Measurements from ENCODE around the gene CT45A8. TPM values are rescaled to one million over a fixed set of nuclear protein-coding genes. Genes with fewer than 3 reads are reported as not detected.
"Not testable (repeated sequence)": the region's sequence is repeated elsewhere in the genome, so short reads cannot be mapped to it uniquely, and the experiment has no call there.

CT45A8 gene
- not detected for total RNA-seq
- polyA plus RNA-seq (ENCODE audit: insufficient read depth in 1 of 8, insufficient read length in 8 of 8, low replicate concordance in 1 of 8): not detected
- long read RNA-seq, donor 1: 0 reads
- long read RNA-seq, donor 2: 0 reads
- long read RNA-seq, donor 3: 0 reads
- long read RNA-seq, donor 4: 0 reads
- long read RNA-seq, donor 5: 0 reads
- long read RNA-seq, donor 6: 0 reads
- long read RNA-seq, donor 7: 0 reads
- long read RNA-seq, donor 8: 0 reads
- long read RNA-seq, donor 9: 0 reads
- long read RNA-seq, donor 10: 0 reads
- long read RNA-seq, donor 11: 0 reads

- not testable (repeated sequence) for H3K27me3 ChIP-seq (ENCODE audit: control insufficient read depth, insufficient read depth, low read length); DNase-seq; H3K9me3 ChIP-seq (replicated peaks; ENCODE audit: control insufficient read depth, low read depth, low read length); H3K36me3 ChIP-seq (ENCODE audit: control insufficient read depth, insufficient read depth, low read length); H3K27ac ChIP-seq (ENCODE audit: low read length); H3K4me3 ChIP-seq (ENCODE audit: low read length); H3K4me1 ChIP-seq (ENCODE audit: control insufficient read depth, insufficient read depth, low read length)
- WGBS (ENCODE audit: insufficient coverage): no CpG with 5 or more reads among the region's 17 CpGs
Measured at GRCh38 chrX:135854438-135854837, at the start of gene CT45A8. TSS of gene CT45A8 (minus strand) at chrX:135854538. CDS start at chrX:135850783, 3,755 bp downstream.

GRCh38 chrX:135893294-135893817 lies 39.0 kb upstream of the CT45A8 start, which contains the start of the genes CT45A10 and SAGE1:
TSS of gene CT45A10 (minus strand) at chrX:135893444. CDS start at chrX:135885344, 8,100 bp downstream.
TSS of gene SAGE1 (plus strand) at chrX:135893716. CDS start at chrX:135896243, 2,527 bp downstream.
- Histone ChIP-seq H3K4me3 (ENCODE audit: low read length) (no peak within 1 kb of the TSS), H3K27me3 (ENCODE audit: control insufficient read depth, insufficient read depth, low read length) (peaks cover 3% of the 10 kb centered on the region), H3K36me3 (ENCODE audit: control insufficient read depth, insufficient read depth, low read length) (no peaks in the 10 kb centered on the region), H3K27ac (ENCODE audit: low read length) (no peak within 1 kb of the TSS), H3K4me1 (ENCODE audit: control insufficient read depth, insufficient read depth, low read length) (no peaks in the 10 kb centered on the region), H3K9me3 (replicated peaks; ENCODE audit: control insufficient read depth, low read depth, low read length) (no peaks in the 10 kb centered on the region)
- 71% methylated on average over 20 of the region's 22 CpGs for WGBS (ENCODE audit: insufficient coverage)
- DNase-seq: no peak

DNA sequence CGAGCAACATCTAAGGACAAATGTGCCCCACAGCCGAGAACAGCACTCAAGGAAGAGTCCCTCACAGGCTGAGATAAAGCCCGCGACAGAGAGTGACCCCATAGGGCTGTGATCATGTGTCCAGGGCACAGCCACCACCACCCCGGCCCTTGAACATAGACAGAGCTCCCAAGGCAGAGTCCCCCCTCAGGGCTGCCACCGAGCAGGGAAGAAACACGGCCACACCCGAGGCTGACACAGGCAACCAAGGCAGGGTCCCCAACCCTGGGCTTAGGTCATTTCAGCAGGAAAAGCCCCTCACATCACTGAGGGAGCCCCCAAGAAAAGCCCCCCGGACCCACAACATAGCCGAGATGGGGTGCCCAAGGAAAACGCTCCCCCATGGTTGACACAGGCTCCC lies 38.4 kb upstream of the CT45A8 start:
- H3K36me3 ChIP-seq (ENCODE audit: control insufficient read depth, insufficient read depth, low read length): no peaks in the 10 kb centered on the region
- no peak for DNase-seq
- 88% methylated on average over 7 of the region's 11 CpGs for WGBS (ENCODE audit: insufficient coverage)
- H3K27me3 ChIP-seq (ENCODE audit: control insufficient read depth, insufficient read depth, low read length): peaks cover 3% of the 10 kb centered on the region
- no peaks in the 10 kb centered on the region for H3K4me1 ChIP-seq (ENCODE audit: control insufficient read depth, insufficient read depth, low read length)
- H3K9me3 ChIP-seq (replicated peaks; ENCODE audit: control insufficient read depth, low read depth, low read length): no peaks in the 10 kb centered on the region
- H3K27ac ChIP-seq (ENCODE audit: low read length): no peak overlapping the region
- no peak overlapping the region for H3K4me3 ChIP-seq (ENCODE audit: low read length)

DNA sequence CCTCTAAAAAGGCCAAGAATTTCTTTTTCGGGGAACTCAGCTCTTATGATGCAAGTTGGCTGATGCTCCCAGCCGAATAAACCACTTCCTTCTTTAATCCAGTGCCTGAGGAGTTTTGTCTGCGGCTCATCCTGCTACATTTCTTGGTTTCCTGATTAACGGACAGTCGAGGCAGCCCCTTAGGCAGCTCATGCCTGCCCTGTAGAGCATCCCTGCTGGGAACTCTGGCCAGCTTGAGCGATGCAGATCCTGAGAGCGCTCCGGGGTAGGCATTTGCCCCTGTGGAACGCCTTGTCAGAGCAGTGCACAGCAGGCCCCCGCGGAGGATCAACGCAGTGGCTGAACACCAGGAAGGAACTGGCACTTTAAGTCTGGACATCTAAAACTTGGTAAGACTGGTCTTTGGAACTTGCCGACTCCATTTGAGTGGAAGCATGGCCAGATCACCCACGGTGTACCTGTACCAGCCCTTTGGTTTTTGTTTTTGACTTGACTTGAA lies 35.8 kb upstream of the CT45A8 start:
- Histone ChIP-seq H3K4me3 (ENCODE audit: low read length) (no peak overlapping the region), H3K27me3 (ENCODE audit: control insufficient read depth, insufficient read depth, low read length) (peaks cover 3% of the 10 kb centered on the region), H3K27ac (ENCODE audit: low read length) (no peak overlapping the region), H3K4me1 (ENCODE audit: control insufficient read depth, insufficient read depth, low read length) (no peaks in the 10 kb centered on the region), H3K36me3 (ENCODE audit: control insufficient read depth, insufficient read depth, low read length) (no peaks in the 10 kb centered on the region), H3K9me3 (replicated peaks; ENCODE audit: control insufficient read depth, low read depth, low read length) (no peaks in the 10 kb centered on the region)
- DNase-seq: no peak
- 83% methylated on average over 13 of the region's 14 CpGs for WGBS (ENCODE audit: insufficient coverage)

DNA sequence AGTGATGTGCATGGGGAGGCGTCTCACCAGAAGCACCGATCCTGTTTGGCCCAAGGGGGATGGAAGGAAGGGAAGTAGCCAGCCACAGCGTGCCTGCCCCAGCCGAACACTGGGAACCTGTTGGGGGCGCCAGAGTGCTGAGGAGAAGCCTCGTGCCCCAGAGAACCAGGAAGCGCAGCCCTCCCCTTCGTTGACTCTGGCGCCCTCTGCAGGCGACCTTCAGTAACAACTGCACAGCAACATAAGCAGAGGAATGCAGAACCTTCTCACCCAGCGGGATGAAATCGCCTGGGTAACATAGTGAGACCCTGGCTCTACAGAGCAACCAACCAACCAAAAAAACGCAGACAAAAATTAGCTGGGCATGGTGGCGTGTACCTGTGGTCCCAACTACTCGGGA lies 34.6 kb upstream of the CT45A8 start:
- H3K27me3 ChIP-seq (ENCODE audit: control insufficient read depth, insufficient read depth, low read length); H3K36me3 ChIP-seq (ENCODE audit: control insufficient read depth, insufficient read depth, low read length); DNase-seq; H3K27ac ChIP-seq (ENCODE audit: low read length); H3K4me1 ChIP-seq (ENCODE audit: control insufficient read depth, insufficient read depth, low read length); H3K4me3 ChIP-seq (ENCODE audit: low read length); H3K9me3 ChIP-seq (replicated peaks; ENCODE audit: control insufficient read depth, low read depth, low read length): not testable (repeated sequence)
- WGBS (ENCODE audit: insufficient coverage): 60% methylated on average over 1 of the region's 15 CpGs

DNA sequence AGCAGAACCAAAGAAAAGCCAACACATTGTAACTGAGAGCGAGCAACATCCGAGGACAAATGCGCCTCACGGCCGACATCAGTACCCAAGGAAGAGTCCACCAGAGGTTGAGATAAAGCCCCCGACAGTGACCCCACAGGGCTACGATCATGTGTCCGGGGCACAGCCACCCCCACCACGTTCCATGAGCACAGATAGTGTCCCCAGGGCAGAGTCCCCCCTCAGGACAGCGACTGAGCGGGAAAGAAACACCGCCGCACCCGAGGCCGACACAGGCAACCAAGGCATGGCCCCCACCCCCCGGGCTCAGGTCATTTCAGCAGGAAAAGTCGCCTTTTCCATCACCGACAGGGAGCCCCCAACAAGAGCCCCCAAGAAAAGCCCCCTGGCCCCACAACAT lies 33.9 kb upstream of the CT45A8 start:
- WGBS (ENCODE audit: insufficient coverage): 78% methylated on average over 3 of the region's 18 CpGs
- not testable (repeated sequence) for DNase-seq; H3K4me1 ChIP-seq (ENCODE audit: control insufficient read depth, insufficient read depth, low read length); H3K4me3 ChIP-seq (ENCODE audit: low read length); H3K9me3 ChIP-seq (replicated peaks; ENCODE audit: control insufficient read depth, low read depth, low read length); H3K27ac ChIP-seq (ENCODE audit: low read length); H3K27me3 ChIP-seq (ENCODE audit: control insufficient read depth, insufficient read depth, low read length); H3K36me3 ChIP-seq (ENCODE audit: control insufficient read depth, insufficient read depth, low read length)

GRCh38 chrX:135882741-135883140 lies 28.4 kb upstream of the CT45A8 start:
- not testable (repeated sequence) for H3K4me1 ChIP-seq (ENCODE audit: control insufficient read depth, insufficient read depth, low read length); H3K36me3 ChIP-seq (ENCODE audit: control insufficient read depth, insufficient read depth, low read length); H3K27me3 ChIP-seq (ENCODE audit: control insufficient read depth, insufficient read depth, low read length); H3K27ac ChIP-seq (ENCODE audit: low read length); H3K9me3 ChIP-seq (replicated peaks; ENCODE audit: control insufficient read depth, low read depth, low read length); DNase-seq; H3K4me3 ChIP-seq (ENCODE audit: low read length)
- WGBS (ENCODE audit: insufficient coverage): no CpG with 5 or more reads among the region's 5 CpGs

- not testable (repeated sequence) for H3K36me3 ChIP-seq (ENCODE audit: control insufficient read depth, insufficient read depth, low read length); H3K9me3 ChIP-seq (replicated peaks; ENCODE audit: control insufficient read depth, low read depth, low read length); H3K27me3 ChIP-seq (ENCODE audit: control insufficient read depth, insufficient read depth, low read length); H3K4me1 ChIP-seq (ENCODE audit: control insufficient read depth, insufficient read depth, low read length); H3K27ac ChIP-seq (ENCODE audit: low read length); DNase-seq; H3K4me3 ChIP-seq (ENCODE audit: low read length)
- no CpG with 5 or more reads among the region's 17 CpGs for WGBS (ENCODE audit: insufficient coverage)
Measured at GRCh38 chrX:135871712-135872111, 17.4 kb upstream of the CT45A8 start, which contains the start of gene CT45A9. TSS of gene CT45A9 (minus strand) at chrX:135871812. CDS start at chrX:135868061, 3,751 bp downstream.

DNA sequence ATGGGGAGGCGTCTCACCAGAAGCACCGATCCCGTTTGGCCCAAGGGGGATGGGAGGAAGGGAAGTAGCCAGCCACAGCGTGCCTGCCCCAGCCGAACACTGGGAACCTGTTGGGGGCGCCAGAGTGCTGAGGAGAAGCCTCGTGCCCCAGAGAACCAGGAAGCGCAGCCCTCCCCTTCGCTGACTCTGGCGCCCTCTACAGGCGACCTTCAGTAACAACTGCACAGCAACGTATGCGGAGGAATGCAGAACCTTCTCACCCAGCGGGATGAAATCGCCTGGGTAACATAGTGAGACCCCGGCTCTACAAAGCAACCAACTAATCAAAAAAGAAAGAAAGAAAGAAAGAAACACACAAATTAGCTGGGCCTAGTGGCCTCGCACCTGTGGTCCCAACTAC lies 17.2 kb downstream of the CT45A8 start, which contains the start of gene CT45A7:
TSS of gene CT45A7 (minus strand) at position 101 of the 400 bp plus-strand sequence. CDS start 3,747 bp downstream, outside the sequence.
- not testable (repeated sequence) for DNase-seq; H3K27me3 ChIP-seq (ENCODE audit: control insufficient read depth, insufficient read depth, low read length)
- WGBS (ENCODE audit: insufficient coverage): no CpG with 5 or more reads among the region's 17 CpGs

DNA sequence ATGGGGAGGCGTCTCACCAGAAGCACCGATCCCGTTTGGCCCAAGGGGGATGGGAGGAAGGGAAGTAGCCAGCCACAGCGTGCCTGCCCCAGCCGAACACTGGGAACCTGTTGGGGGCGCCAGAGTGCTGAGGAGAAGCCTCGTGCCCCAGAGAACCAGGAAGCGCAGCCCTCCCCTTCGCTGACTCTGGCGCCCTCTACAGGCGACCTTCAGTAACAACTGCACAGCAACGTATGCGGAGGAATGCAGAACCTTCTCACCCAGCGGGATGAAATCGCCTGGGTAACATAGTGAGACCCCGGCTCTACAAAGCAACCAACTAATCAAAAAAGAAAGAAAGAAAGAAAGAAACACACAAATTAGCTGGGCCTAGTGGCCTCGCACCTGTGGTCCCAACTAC lies 34.4 kb downstream of the CT45A8 start, which contains the start of gene CT45A2:
TSS of gene CT45A2 (minus strand) at position 101 of the 400 bp plus-strand sequence. CDS start 3,747 bp downstream, outside the sequence.
- not testable (repeated sequence) for H3K27me3 ChIP-seq (ENCODE audit: control insufficient read depth, insufficient read depth, low read length); H3K9me3 ChIP-seq (replicated peaks; ENCODE audit: control insufficient read depth, low read depth, low read length); H3K36me3 ChIP-seq (ENCODE audit: control insufficient read depth, insufficient read depth, low read length); DNase-seq; H3K4me1 ChIP-seq (ENCODE audit: control insufficient read depth, insufficient read depth, low read length); H3K27ac ChIP-seq (ENCODE audit: low read length); H3K4me3 ChIP-seq (ENCODE audit: low read length)
- no CpG with 5 or more reads among the region's 17 CpGs for WGBS (ENCODE audit: insufficient coverage)

More for the DNA sequence above, 17.2 kb downstream of the CT45A8 start, which contains the start of gene CT45A7:
- H3K27ac ChIP-seq (ENCODE audit: low read length); H3K36me3 ChIP-seq (ENCODE audit: control insufficient read depth, insufficient read depth, low read length); H3K9me3 ChIP-seq (replicated peaks; ENCODE audit: control insufficient read depth, low read depth, low read length); H3K4me1 ChIP-seq (ENCODE audit: control insufficient read depth, insufficient read depth, low read length); H3K4me3 ChIP-seq (ENCODE audit: low read length): not testable (repeated sequence)

All from muscle of leg (tissue), 16 donors.